HG03575 (cell line): ENCODE data around the gene UBL7.
"Not testable (repeated sequence)": the region's sequence is repeated elsewhere in the genome, so short reads cannot be mapped to it uniquely, and the experiment has no call there.

ENCODE experiments used
- ATAC-seq: cut with Tn5 transposase; IDR thresholded peaks from one replicate; pipeline ENCODE4 v1.9.1; 2021; ENCODE audit not compliant: unreplicated experiment, insufficient number of reproducible peaks, low FRiP score; ENCODE audit errors: extremely low read depth

Gene UBL7, protein sequence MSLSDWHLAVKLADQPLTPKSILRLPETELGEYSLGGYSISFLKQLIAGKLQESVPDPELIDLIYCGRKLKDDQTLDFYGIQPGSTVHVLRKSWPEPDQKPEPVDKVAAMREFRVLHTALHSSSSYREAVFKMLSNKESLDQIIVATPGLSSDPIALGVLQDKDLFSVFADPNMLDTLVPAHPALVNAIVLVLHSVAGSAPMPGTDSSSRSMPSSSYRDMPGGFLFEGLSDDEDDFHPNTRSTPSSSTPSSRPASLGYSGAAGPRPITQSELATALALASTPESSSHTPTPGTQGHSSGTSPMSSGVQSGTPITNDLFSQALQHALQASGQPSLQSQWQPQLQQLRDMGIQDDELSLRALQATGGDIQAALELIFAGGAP

GRCh38 chr15:74460871-74461846, at the start of gene UBL7:
Gene UBL7 (minus strand): TSS chr15:74461160. CDS start chr15:74458867, 2,293 bp downstream.
- ATAC-seq = no peak

- no peak for ATAC-seq
Measured at GRCh38 chr15:74506515-74506840, 45.5 kb upstream of the UBL7 start.

DNA sequence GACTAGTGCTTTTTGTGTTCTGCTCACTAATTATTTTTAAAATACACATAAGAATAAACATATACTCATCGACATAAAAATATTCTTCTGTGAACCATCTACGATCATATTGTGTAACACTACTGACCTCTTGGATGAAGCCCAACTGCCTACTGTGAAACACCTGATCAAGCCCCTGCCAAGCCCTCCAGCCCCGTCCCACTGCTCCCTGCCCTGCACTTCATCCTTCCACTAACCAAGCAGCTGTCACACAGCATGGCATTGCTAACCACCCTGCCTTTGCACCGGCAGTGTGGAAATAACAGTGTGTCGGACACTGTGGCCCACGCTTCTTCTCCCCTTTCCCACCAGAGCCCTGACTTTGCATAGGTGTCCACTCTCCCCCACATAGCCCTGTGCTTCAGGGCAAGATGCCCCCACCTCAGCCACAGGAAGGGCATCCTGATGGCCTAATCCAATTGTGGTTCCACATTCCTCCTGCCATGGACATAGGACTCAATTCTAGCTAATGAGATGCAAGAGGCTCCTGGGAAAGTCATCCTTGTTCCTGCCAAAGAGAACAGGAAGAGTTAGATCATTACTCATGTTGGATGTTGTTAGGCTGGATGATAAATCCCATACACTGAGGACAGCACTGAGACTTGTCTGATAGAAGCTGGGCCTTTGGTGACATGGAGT, 45.0 kb upstream of the UBL7 start:
- no peak for ATAC-seq

- ATAC-seq = no peak
Measured at GRCh38 chr15:74504836-74505235, 43.9 kb upstream of the UBL7 start.

GRCh38 chr15:74504418-74504817, 43.5 kb upstream of the UBL7 start:
- ATAC-seq = no peak

DNA sequence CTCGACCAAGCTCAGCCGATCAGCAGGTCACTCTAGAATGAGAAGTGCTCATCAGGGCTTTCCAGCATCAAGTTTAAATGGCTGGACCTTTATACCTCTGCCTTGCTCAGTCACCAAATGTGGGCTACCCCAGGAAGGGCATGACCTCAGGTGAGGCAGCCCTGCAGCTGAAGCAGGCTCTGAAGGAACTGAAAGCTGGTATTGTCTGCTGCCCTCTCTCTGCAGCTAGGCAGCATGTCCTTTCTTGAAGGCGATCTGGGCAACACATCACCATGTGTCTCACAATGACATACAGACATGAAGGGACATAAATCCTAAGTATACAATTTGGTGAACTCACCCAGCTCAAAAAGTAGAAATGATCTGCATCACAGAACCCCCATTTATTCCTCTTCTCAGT, 41.3 kb upstream of the UBL7 start:
- ATAC-seq = no peak

DNA sequence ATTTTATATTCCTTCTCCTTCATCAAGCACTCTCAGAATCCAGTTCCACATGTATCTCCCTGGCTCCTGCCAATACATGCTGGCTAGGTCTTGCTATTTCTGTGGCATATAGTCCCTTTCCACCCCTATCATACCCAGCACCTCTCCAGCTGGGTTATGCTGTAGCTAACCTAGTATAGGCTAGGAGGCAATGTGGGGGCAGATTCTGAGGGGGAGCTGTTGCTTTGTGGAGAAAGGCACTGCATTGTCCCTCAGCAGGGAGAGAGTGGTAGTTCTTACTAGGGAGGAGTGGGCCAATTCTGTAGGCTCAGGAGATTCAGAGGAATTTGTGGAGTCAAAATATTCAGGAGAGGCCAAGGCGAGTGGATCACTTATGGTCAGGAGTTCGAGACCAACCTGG, 39.4 kb upstream of the UBL7 start:
- ATAC-seq = no peak

DNA sequence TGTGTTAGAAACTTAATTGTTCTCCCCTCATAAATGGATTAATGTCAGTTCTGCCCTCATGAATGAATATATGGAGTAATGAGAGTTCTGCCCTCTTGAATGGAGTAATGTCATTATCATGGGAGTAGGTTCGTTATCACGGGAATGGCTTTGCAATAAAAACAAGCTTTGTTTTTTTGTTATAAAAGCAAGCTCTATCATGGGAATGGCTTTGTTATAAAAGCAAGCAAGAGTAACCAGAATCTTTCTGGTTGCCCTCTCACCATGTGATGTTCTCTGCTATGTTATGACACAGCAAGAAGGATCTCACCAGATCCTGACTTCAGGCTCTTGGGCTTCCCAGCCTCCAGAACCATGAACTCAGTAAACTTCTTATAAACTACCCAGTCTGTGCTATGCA, 38.4 kb upstream of the UBL7 start:
- no peak for ATAC-seq

GRCh38 chr15:74497584-74497983, 36.6 kb upstream of the UBL7 start:
- ATAC-seq = no peak

DNA sequence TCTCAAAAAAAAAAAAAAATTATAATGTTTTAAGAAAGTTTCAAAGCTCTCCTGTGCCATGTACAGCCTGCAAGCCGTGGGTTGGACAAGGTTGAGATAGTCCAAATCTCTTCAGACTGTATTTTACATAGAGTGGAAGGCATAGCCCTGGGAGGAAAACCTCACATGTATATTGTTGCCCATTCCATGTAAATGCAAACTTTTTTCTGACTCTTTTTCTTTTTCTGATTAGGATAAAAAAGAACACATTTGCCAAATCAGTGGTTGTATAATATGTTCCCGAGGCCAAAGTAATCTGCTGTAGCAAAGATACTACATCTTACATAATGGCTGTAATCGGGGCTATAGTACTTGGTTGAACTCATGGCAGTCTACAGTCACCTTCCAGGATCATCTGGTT, 35.7 kb upstream of the UBL7 start:
- ATAC-seq = no peak

DNA sequence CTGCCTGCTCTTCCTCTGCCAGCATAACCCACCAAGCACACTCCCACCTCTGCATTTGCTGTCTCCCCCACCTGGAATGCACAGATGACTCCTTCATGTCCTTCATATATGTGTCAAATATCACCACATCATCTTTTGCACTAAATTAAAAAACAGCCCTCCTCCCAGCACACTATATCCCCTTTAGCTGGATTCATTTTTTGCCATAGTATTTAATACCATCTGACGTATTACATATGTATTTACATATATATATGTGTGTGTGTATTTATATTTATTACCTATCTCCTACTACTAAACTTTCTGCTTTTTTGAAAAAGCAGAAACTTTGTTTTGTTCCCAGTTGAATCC, 29.4 kb upstream of the UBL7 start:
- no peak for ATAC-seq

- no peak for ATAC-seq
Measured at GRCh38 chr15:74489518-74490338, 28.8 kb upstream of the UBL7 start.

- no peak for ATAC-seq
Measured at GRCh38 chr15:74488776-74489175, 27.8 kb upstream of the UBL7 start.

DNA sequence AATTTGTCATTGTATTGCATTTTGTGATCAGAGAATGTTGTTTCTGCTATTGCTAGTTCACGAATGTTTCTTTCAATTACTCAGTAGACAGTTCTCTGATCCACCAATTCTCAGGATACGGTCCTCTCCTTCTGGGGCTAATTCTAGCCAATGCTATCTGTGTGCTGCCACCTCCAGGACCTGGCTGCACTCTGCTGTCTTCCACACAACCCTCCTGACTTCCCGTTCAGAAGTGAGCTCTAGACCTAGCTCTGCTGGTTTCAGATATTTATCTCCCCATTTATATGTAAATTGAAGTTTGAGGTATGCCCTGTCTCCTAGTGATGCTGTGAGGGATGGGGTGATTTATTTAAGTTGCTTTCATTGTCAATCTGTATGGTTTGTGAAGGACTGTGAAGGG, 21.7 kb upstream of the UBL7 start:
- ATAC-seq = no peak

DNA sequence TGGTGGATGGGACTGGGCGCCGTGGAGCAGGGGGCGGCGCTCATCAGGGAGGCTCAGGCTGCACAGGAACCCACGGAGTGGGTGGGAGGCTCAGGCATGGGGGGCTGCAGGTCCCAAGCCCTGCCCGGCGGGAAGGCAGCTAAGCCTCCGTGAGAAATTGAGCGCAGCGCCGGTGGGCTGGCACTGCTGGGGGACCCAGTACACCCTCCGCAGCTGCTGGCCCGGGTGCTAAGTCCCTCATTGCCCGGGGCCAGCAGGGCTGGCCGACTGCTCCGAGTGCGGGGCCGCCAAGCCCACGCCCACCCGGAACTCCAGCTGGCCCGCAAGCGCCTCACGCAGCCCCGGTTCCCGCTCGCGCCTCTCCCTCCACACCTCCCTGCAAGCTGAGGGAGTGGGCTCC, 19.4 kb upstream of the UBL7 start:
- ATAC-seq = not testable (repeated sequence)

DNA sequence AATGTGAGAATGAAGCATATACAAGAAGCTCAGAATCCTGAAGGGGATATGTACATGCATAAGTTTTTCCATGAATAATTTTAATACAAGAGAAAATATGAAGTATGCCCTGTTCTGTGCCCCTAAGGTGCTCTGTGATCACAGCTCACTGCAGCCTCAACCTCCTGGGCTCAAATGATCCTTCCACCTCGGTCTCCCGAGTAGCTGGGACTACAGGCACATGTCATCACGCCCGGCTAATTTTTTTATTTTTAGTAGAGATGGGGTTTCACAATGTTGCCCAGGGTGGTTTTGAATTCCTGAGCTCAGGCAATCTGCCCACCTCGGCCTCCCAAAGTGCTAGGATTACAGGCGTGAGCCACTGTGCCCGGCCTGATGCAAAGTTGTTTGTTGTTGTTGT, 10.7 kb upstream of the UBL7 start:
- not testable (repeated sequence) for ATAC-seq

GRCh38 chr15:74470631-74471395, 9.9 kb upstream of the UBL7 start:
- ATAC-seq = no peak

DNA sequence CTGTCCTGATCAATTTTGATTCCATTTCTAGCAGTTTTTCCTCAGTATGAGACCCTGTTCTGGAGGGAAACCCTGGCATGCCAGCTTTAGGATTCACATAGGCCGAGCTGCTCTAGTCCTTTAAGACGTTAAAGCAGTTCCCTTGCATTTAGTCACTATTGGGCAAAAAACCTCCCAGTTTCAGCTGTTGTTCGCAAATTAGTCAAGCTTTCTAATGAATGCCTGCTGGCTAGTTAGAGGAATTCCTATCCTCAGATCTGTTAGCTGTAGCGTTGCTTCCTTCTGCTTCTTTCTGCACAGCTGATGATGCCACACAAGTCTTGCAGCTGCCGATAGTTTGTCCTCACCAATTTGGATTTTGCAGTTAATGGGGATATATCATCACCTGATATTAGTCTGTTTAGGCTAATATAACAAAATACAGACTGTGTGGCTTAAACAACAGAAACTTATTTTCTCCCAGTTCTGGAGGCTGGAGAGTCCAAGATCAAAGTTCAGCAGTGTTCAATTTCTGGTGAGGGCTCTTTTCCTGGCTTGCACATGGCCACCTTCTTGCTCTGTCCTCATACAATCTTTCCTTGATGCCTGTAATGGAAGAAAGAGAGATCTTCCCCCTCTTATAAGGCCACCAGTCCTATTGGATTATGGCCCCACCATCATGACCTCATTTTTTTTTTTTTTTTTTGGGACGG, 7.5 kb upstream of the UBL7 start:
- no peak for ATAC-seq
